Measurements from ENCODE around the gene HEPH.
"Not testable (repeated sequence)": the region's sequence is repeated elsewhere in the genome, so short reads cannot be mapped to it uniquely, and the experiment has no call there.

HEPH gene

GRCh38 chrX:66200855-66201795 lies 37.1 kb downstream of the HEPH start:
- no peak for DNase-seq

DNA sequence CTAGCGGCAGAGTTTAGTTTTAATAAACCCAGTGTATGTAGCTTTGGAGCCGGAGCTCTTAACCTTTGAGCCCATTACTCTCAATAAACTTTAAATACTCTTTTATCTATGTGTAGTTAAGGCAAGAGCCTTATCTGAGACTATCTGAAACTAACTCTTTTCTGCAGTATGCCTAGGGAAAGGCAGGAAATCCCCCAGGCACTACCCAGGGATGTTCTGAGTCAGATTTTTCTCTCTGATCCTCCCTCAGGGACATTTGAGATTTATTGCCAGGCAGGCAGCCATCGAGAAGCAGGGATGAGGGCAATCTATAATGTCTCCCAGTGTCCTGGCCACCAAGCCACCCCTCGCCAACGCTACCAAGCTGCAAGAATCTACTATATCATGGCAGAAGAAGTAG lies 39.1 kb downstream of the HEPH start:
- no peak for DNase-seq

DNA sequence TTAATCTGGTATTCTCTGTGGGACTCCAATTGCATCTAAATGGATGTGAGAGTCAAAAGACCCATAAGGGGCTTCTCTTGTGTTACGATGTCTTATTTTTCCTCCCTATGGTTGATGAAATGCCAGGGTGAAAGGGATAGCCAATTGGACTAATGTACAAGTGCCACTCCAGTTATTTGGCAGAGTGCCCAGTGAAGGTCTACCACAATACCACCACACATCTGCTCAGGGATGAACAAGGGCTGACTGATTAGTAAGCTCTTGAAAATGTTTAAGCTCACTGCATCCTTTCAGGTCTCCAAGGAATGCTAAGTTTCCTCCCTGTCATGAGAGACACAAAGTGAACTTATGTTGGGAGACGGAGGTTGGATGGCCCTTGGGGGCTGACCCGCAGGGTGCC lies 57.8 kb downstream of the HEPH start:
- DNase-seq: no peak

- DNase-seq: no peak
Observed at GRCh38 chrX:66232296-66232695, 68.2 kb downstream of the HEPH start.

GRCh38 chrX:66233209-66233608 lies 69.2 kb downstream of the HEPH start:
- peak in 21 of 58 donors; percentile 0 to 62 (median 1) for DNase-seq

GRCh38 chrX:66233904-66234303 lies 69.9 kb downstream of the HEPH start:
- DNase-seq: not testable (repeated sequence)

- no peak for DNase-seq
Observed at GRCh38 chrX:66255359-66255967, 91.4 kb downstream of the HEPH start.

DNA sequence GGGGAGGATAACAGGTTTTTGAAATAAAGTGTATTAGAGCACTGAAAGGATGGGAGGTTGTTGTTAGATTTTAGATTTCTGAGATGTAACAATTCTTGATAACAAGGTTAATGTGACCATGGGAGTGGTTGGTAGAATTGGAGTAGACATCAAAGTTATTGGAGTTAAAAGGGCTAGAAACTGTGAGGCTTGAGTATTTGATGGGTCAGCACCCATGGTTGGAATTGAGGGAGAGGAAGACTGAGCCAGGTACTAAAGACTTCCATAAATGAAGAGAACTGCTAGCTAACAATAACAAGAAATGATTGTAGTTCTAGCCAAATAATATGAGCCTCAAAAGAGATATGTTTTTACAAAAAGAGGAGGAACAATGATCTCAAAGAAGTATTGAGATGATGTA lies 98.8 kb downstream of the HEPH start:
- DNase-seq: no peak
